RWPE2 (cell line): ENCODE measurements around the gene MRPS14.

Experiments
- ATAC-seq: fragments of 200-7000 bp; cut with Tn5 transposase; 3 replicates; pipeline ENCODE4 v1.9.1; 2021; ENCODE audit warnings: low read depth
- DNase-seq: peaks from one replicate; pipeline ENCODE4 v3.0.0-alpha.2; 2020; ENCODE audit warnings: low spot score
- H3K27ac ChIP-seq: fragments of 450-650 bp; 2 replicates; pipeline ENCODE4 v1.5.1; 2017; ENCODE audit warnings: mild to moderate bottlenecking; ENCODE audit not compliant: poor library complexity, severe bottlenecking
- H3K27me3 ChIP-seq: fragments of 250-450 bp; sonication (Bioruptor Pico); 2 replicates; pipeline ENCODE4 v1.5.1; 2021; ENCODE audit warnings: mild to moderate bottlenecking, moderate library complexity; ENCODE audit not compliant: insufficient read depth, poor library complexity, severe bottlenecking
- H3K36me3 ChIP-seq: fragments of 250-450 bp; sonication (Bioruptor Pico); 2 replicates; pipeline ENCODE4 v1.5.1; 2020; ENCODE audit warnings: low read depth, mild to moderate bottlenecking, moderate library complexity
- H3K4me1 ChIP-seq: fragments of 250-450 bp; sonication (Bioruptor Pico); 2 replicates; pipeline ENCODE4 v1.5.1; 2021; ENCODE audit warnings: mild to moderate bottlenecking, moderate library complexity; ENCODE audit not compliant: insufficient read depth, poor library complexity, severe bottlenecking
- H3K4me3 ChIP-seq: fragments of 250-450 bp; sonication (Bioruptor Pico); 2 replicates; pipeline ENCODE4 v1.5.1; 2021; ENCODE audit warnings: mild to moderate bottlenecking, moderate library complexity; ENCODE audit not compliant: severe bottlenecking
- H3K9me3 ChIP-seq: fragments of 250-450 bp; sonication (Bioruptor Pico); 2 replicates; pipeline ENCODE4 v1.5.1; 2021; ENCODE audit warnings: mild to moderate bottlenecking, moderate library complexity; ENCODE audit not compliant: severe bottlenecking
- TF ChIP-seq, protein P1 (sequence below): fragments of 450-650 bp; IDR thresholded peaks from one replicate; pipeline ENCODE4 v1.5.1; 2017; ENCODE audit warnings: mild to moderate bottlenecking, moderate library complexity; ENCODE audit not compliant: poor library complexity, severe bottlenecking

MRPS14 gene

DNA sequence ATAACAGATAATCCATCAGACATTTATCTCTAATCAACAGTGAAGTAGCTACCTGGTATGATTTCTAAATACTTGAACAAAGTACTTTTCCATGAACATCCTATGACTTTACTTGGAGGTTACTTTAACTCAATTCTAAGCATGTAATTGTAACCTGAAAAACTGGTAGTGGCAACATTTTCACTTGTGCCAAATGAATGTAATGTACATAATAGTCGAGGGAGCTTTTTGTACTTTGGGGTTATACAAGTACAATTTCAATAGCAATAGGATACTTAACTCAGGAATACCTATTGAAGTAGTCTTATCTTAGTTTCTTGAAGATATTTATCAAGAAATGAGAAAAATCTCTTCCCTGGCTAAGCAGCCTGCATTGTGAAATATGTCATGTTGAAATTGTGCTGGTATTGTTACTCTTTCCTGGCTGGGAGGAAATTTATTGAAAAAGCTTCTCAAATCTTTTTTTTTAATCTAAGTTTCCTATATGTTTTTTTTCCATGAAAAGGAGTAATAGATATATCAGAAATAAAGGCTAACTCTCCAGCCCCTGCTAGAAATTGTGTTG, 57.1 kb downstream of the MRPS14 start:
- Histone ChIP-seq H3K27ac (no peak overlapping the region), H3K4me3 (no peak overlapping the region), H3K9me3 (no peaks in the 10 kb centered on the region), H3K27me3 (no peaks in the 10 kb centered on the region), H3K36me3 (no peaks in the 10 kb centered on the region), H3K4me1 (peaks cover 11% of the 10 kb centered on the region)
- TF ChIP-seq, protein P1, sequence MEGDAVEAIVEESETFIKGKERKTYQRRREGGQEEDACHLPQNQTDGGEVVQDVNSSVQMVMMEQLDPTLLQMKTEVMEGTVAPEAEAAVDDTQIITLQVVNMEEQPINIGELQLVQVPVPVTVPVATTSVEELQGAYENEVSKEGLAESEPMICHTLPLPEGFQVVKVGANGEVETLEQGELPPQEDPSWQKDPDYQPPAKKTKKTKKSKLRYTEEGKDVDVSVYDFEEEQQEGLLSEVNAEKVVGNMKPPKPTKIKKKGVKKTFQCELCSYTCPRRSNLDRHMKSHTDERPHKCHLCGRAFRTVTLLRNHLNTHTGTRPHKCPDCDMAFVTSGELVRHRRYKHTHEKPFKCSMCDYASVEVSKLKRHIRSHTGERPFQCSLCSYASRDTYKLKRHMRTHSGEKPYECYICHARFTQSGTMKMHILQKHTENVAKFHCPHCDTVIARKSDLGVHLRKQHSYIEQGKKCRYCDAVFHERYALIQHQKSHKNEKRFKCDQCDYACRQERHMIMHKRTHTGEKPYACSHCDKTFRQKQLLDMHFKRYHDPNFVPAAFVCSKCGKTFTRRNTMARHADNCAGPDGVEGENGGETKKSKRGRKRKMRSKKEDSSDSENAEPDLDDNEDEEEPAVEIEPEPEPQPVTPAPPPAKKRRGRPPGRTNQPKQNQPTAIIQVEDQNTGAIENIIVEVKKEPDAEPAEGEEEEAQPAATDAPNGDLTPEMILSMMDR, result no peak
- ATAC-seq (no peak), DNase-seq (no peak)

DNA sequence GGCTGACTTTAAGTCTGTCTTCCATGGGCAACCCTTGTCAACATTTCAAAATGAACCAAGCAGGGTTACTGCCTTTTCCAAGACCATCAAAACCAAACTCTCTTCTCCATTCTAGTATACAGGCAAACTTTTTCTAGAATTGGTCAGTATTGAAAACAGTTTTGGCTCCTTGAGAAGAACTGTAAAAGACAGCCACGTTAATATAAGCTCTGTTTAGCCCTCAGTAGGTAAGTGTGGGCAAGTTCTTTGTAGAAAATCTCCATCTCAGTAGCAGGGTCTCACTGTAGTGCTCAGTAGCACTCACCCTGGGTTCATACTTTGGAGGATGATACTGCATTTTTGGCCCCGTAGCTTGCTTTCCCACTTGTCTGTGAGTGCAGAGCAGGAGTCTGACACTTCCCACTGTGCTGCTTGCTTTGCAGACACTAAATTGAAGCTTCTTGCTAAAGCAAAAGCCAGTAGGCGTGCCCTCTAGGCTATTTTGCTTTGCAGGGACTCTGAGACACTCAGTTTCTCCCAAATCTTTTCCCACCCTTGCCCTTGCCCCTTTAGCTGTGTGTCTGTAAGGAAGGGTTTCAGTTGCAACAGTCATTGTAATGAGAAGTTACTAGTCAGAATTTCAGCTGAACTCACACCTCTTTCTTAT, 57.7 kb downstream of the MRPS14 start:
- H3K9me3 ChIP-seq, result no peaks in the 10 kb centered on the region
- no peak overlapping the region for H3K4me3 ChIP-seq
- no peak for DNase-seq
- no peak for ATAC-seq
- H3K4me1 ChIP-seq, result peaks cover 11% of the 10 kb centered on the region
- TF ChIP-seq, protein P1, result no peak
- no peaks in the 10 kb centered on the region for H3K36me3 ChIP-seq
- H3K27me3 ChIP-seq, result no peaks in the 10 kb centered on the region
- H3K27ac ChIP-seq, result no peak overlapping the region

DNA sequence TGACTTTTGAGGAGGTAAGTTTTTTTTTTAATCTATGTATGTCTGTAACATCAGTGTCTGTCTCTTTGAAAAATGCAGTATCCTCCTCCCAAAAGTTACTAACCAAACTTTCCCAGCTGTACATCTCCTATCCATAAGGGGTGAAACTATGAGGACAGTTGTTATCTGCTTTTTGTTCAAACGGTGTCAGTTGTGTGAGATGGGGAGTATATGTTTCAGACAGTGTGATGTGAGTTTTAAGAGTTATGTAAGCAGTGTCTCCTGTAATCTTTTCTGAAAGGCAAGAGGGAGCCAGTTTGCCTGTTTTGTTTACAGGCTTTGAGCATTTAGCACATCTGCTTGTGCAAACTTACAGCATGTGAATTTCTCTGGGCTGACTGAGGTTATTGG, 58.3 kb downstream of the MRPS14 start:
- no peak overlapping the region for H3K27ac ChIP-seq
- H3K36me3 ChIP-seq, result no peaks in the 10 kb centered on the region
- no peak overlapping the region for H3K4me3 ChIP-seq
- no peak for DNase-seq
- no peaks in the 10 kb centered on the region for H3K9me3 ChIP-seq
- H3K4me1 ChIP-seq, result peaks cover 11% of the 10 kb centered on the region
- H3K27me3 ChIP-seq, result no peaks in the 10 kb centered on the region
- TF ChIP-seq, protein P1, result no peak
- no peak for ATAC-seq

DNA sequence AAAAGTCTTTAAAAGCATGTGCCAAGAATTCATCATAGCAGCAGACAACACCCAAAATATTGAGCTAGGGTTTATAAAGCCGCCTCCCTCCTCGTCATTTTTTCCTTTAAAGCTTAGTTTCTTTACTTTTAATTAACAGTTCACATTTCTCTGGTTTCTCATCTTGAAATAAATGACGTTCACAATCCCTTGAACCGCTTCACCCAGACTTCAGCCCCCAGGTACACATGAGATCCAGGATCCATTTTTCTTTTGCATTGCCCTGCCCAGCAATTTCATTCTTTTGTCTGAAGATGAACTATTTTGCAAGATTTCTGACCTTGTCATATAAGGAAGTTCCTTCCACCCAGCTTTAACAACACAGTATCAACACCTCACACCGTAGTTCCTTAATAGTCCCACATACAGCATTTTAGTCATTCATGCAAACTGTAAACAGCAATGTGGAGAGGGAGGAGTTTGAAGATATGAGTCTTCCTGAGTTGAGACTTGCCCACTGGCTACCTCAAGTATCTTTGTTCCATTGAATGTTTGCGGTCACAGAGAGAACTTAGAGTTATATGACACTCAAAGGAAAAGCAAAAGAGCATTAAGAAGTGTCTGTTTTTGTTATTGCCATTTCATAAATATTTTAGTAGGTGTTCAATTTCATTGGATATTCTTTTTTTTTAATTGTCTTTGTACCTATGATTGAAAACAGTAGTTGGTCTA, 58.8 kb downstream of the MRPS14 start:
- no peak overlapping the region for H3K4me3 ChIP-seq
- DNase-seq (no peak), ATAC-seq (peak; percentile 93)
- H3K36me3 ChIP-seq, result no peaks in the 10 kb centered on the region
- no peak overlapping the region for H3K27ac ChIP-seq
- no peaks in the 10 kb centered on the region for H3K9me3 ChIP-seq
- TF ChIP-seq, protein P1, result no peak
- peaks cover 11% of the 10 kb centered on the region for H3K4me1 ChIP-seq
- no peaks in the 10 kb centered on the region for H3K27me3 ChIP-seq
